T47D (cell line): ENCODE results near the gene TMEM203.
A peak's percentile ranks its signal among the peaks of the same experiment; 100 is the strongest.

Experiments
- DNase-seq, 2 experiments: peaks; one replicate each; pipeline versions ENCODE4 v3.0.0 to v3.0.0-alpha.2; 2011 to 2012; ENCODE audit warnings: low read depth in 1 of 2, low spot score in 1 of 2
- JUND ChIP-seq: IDR thresholded peaks from 2 replicates; pipeline ENCODE4 v1.6.1; 2012; ENCODE audit warnings: low read depth
- in situ Hi-C: cut with HindIII; loops from 2 replicates; pipeline ENCODE4 v1.10.0; 2016; ENCODE audit warnings: low sequenced_read_pairs, low pct_unique_long_range_greater_than_20kb

The TMEM203 gene

DNA sequence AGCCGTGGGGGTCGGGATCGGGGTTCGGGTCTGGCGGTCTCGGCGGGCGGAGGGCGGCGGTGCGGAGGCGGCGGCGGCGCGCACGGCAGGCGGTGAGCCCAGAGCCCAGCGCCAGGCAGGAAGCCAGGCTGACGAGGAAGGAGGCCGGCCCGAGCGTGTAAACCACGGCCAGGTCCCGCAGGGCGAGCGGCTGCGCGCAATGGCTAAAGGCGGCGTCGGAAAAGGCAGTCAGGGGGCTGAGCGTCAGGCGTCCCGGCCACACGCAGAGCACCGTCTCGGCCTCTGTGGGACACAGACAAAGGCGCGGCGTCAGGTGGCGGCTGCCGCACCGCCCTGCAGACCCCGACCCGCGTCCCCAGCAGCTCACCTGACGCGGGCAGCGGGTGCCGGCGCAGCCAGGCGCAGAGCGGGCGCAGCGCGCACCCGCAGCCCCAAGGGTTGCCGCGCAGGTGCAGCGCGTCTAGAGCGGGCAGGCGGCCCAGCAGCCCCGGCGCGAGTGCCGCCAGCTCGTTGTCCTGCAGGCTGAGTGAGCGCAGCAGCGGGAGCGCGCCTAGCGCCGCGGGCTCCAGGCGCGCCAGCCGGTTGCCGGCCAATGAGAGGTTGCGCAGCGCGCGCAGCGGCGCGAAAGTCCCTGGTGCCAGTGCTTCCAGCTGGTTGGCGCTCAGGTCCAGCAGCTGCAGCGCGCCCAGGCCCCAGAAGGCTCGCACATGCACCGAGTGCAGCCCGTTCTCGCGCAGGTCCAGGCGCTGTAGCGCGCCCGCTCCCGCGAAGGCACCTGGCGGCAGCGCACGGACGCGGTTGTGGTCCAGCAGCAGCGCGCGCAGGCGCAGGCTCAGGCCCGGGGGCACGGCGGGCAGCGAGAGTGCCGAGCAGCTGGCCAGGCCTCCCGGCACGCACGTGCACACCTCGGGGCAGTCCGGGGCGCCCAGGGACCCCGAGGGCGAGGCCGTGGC, 36.3 kb downstream of the TMEM203 start:
- DNase-seq, result peak; percentile 96 to 99
- in situ Hi-C loops, result no loop called here
- TF ChIP-seq JUND, result no peak

DNA sequence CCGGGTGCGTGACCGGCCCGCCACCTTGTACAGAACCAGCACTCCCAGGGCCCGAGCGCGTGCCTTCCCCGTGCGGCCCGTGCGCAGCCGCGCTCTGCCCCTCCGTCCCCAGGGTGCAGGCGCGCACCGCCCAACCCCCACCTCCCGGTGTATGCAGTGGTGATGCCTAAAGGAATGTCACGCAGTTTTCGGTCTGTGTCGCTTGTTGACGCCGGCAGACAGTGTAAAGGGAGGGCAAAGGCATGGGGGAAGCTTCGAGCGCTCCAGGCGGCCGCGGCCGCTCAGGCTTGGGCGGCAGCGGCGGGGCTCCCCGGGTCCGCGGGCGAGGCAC, 36.9 kb downstream of the TMEM203 start:
- no peak for TF ChIP-seq JUND
- peak; percentile 81 to 88 for DNase-seq
- in situ Hi-C loops, result no loop called here

- in situ Hi-C loops, result no loop called here
- DNase-seq, result peak; percentile 85 to 91
Observed at GRCh38 chr9:137167747-137168572, 37.5 kb downstream of the TMEM203 start.

GRCh38 chr9:137167277-137167746, 38.1 kb downstream of the TMEM203 start:
- no peak for TF ChIP-seq JUND
- in situ Hi-C loops, result no loop called here
- peak; percentile 50 to 74 for DNase-seq

More at GRCh38 chr9:137167747-137168572, 37.5 kb downstream of the TMEM203 start:
- no peak for TF ChIP-seq JUND

DNA sequence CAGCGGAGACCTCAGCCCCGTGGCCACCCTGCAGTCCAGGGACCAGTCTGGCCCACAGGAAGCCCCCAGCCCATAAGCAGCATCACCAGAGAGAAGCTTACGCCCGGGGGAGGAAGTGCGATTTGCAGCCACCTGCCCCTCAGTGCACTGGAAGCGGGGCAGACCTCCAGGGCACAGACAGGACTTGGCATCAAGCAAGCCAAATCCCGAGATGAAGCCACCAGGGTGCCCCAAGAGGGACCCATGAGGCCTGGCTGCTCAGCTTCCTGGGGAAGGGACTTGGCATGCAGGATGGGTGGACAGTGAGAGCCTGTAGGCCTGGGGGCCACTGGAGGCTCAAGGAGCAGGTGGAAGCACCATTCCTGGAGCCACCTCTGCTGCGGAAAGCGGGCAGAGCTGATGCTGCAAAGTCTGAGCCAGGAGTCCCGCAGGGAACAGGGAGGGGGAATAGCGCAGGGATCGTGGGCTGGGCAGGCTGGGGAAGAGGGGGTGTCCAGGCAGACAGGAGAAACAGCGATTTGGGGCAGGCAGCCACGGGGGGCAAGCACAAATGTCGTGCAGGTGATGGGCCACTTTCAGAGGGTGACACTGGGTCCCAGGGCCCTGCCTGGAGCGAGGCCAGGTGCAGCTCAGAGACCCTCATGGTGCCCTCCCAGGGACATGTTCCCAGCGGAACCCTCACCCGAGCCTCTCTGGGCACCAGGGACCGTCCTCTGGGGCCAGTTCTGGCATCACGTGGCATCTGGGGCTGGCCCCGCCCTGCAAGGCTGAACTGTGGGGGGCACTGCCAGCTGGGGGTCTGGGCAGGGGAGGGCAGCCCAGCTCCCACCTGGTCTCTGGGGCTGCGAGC, 38.8 kb downstream of the TMEM203 start:
- TF ChIP-seq JUND, result no peak
- in situ Hi-C loops, result no loop called here

DNA sequence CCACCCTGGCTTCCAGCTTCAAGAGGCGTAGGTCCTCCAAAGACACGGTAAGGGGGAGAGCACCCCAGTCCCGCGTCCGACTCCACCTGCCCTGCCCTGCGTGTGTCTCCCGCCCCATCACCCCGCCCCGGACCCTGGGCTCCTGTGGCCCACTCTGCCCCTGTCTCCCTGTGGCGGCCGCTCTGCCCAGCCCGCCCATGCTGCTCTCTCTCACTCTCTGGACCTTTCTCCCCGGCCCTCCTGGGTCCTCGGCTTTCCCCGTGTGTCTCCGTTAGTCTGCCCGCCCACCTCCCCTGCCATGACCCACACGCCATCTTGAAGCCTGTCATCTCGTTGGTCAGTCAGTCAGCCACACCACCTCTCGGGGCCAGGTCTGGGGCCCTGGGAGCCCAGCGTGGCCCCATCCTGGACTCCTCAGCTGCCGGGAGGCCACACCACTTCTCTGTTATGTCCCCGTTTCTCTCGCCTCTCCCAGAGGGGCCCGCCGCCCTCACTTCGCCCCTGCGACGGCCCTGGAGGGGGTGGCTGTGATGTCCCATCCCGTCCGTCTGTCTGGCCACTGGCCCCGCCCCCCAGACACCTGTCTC, 40.1 kb downstream of the TMEM203 start:
- in situ Hi-C loops, result no loop called here
- no peak for DNase-seq
- no peak for TF ChIP-seq JUND

More for the DNA sequence above, 38.8 kb downstream of the TMEM203 start:
- peak in 1 of 2 experiments; percentile 26 for DNase-seq

DNA sequence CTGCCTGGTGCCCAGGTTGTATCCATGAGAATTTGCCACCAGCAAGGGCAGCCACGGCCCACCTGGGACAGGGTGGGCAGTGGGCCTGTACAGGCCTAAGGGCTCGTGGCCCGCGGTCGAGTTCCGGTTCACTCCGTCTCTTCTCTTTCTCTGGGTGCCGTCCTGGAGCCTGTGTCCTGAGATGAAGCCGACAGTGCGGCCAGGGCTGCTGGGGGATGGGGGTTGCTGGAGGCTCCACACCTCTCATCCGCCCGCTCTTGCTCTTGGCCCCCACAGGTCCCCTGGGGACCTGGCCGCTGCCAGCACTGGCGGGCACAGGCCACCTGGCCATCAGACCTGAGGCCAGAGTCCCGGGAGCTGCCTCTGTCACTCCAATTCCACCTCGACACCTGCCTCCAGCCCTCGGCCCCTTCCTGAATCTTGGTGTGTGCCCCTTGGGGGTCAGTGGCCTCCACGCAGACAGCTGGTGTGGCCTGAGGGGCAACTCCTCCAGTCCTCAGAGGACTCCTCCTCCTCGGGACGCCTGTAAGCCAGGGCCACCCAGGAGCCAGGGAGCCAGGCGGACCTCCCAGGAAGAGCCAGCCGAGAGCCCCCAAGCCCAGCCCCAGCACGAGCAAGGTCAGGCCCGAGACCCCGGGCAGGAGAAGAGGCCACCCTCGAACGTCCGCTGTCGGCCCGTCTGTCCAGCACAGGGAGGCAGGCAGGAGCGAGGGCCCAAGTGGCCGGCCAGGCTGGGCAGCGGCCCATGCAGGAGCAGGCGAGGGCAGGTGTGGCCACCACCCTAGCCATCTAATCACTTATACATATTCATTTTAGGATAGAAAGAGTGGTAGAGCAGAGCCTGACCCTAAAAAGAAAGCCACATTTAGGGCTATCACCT, 40.8 kb downstream of the TMEM203 start:
- no peak for DNase-seq
- no peak for TF ChIP-seq JUND
- in situ Hi-C loops, result no loop called here

GRCh38 chr9:137163805-137164204, 41.6 kb downstream of the TMEM203 start:
- TF ChIP-seq JUND, result no peak
- in situ Hi-C loops, result no loop called here
- DNase-seq, result no peak

- no peak for DNase-seq
- TF ChIP-seq JUND, result no peak
- in situ Hi-C loops, result no loop called here
Observed at GRCh38 chr9:137163365-137163715, 42.1 kb downstream of the TMEM203 start.

- in situ Hi-C loops, result no loop called here
- no peak for DNase-seq
- no peak for TF ChIP-seq JUND
Observed at GRCh38 chr9:137162505-137163364, 42.7 kb downstream of the TMEM203 start.
